ENCODE data around the gene MKRN3.

Gene MKRN3

DNA sequence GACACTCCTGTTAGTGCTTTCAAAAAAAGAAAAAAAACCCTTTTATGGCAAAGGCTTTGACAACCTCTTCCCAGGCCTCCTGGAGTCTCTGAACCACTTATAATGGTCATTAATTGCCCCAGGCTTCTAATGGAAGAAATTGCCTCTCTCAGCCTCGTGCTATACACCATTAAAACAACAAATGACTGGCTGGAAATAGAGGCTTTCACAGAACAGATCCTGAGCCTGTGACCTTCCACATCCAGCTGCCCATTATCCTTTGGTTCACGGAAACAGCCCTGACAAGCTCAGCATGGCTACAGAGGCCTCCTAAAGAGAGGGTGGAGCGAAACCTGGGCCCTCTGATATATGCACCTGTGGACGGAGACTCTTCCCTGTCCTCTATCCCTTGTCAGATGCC is 26.8 kb upstream of the MKRN3 start:
- no peak for TF ChIP-seq YY1 (IDR thresholded peaks at IDR 0.05; ENCODE audit: insufficient read depth, insufficient read length)
- TF ChIP-seq ZNF274 (IDR thresholded peaks at IDR 0.05; ENCODE audit: low read depth, low read length), result no peak
- TF ChIP-seq SUZ12 (IDR thresholded peaks at IDR 0.05; ENCODE audit: extremely low read depth, insufficient read depth, insufficient read length), result no peak
- H3K9me3 ChIP-seq (ENCODE audit: insufficient read depth, low read length), result no peaks in the 10 kb centered on the region

DNA sequence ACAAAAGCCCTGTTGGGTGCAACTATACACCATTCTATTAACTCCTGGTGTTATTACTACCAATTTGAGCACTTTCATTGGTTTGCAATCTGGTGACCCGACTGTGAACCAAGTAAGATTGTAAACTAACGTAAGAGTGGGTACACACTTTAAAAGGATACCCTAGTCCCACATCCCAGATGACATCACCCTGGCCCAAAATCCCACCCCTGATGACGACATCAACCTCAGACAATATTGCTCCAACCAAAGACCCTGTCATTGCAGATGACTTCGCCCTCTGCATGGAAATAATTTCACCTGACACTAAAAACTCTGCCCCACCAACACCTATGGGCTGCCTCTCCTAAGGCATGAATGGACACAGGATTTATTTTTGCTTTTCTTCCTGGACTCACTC is 25.6 kb upstream of the MKRN3 start:
- Histone ChIP-seq H3K9ac (ENCODE audit: insufficient read length, low read depth) (no peak overlapping the region), H3K27me3 (ENCODE audit: insufficient read depth, insufficient read length) (no peaks in the 10 kb centered on the region), H3K4me3 (ENCODE audit: insufficient read length, low read depth) (no peak overlapping the region), H3K36me3 (ENCODE audit: insufficient read depth, insufficient read length, low read length) (no peaks in the 10 kb centered on the region), H3K4me1 (ENCODE audit: insufficient read depth, insufficient read length) (no peaks in the 10 kb centered on the region), H3K9me3 (ENCODE audit: insufficient read depth, low read length) (no peaks in the 10 kb centered on the region)
- DNase-seq (ENCODE audit: low read depth, low spot score), result no peak
- no peak for TF ChIP-seq YY1 (IDR thresholded peaks at IDR 0.05; ENCODE audit: insufficient read depth, insufficient read length)
- TF ChIP-seq SUZ12 (IDR thresholded peaks at IDR 0.05; ENCODE audit: extremely low read depth, insufficient read depth, insufficient read length), result no peak
- no peak for TF ChIP-seq ZNF274 (IDR thresholded peaks at IDR 0.05; ENCODE audit: low read depth, low read length)

More for the DNA sequence above, 26.8 kb upstream of the MKRN3 start:
- H3K27me3 ChIP-seq (ENCODE audit: insufficient read depth, insufficient read length), result no peaks in the 10 kb centered on the region
- DNase-seq (ENCODE audit: low read depth, low spot score), result no peak
- H3K4me3 ChIP-seq (ENCODE audit: insufficient read length, low read depth), result no peak overlapping the region
- H3K9ac ChIP-seq (ENCODE audit: insufficient read length, low read depth), result no peak overlapping the region
- no peaks in the 10 kb centered on the region for H3K4me1 ChIP-seq (ENCODE audit: insufficient read depth, insufficient read length)
- H3K36me3 ChIP-seq (ENCODE audit: insufficient read depth, insufficient read length, low read length), result no peaks in the 10 kb centered on the region

DNA sequence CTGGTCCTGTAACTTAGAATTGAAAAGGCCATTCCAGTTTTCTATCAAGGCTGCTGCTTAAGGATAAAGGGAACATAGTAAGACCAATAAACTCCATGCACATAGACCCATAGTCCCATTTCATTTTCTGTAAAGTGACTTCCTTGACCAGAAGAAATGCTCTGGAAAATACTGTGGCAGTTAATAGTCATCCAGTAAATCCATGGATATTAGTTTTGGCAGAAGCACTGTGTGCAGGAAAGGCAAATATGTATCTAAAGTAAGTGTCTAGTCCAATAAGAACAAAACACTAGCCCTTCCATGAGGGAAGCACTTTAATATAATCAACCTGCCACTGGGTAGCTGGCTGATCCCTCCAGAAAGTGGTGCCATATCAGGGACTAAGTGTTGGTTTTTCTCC is 19.3 kb upstream of the MKRN3 start:
- Histone ChIP-seq H3K9me3 (ENCODE audit: insufficient read depth, low read length) (no peaks in the 10 kb centered on the region), H3K4me1 (ENCODE audit: insufficient read depth, insufficient read length) (no peaks in the 10 kb centered on the region), H3K27me3 (ENCODE audit: insufficient read depth, insufficient read length) (no peaks in the 10 kb centered on the region), H3K36me3 (ENCODE audit: insufficient read depth, insufficient read length, low read length) (no peaks in the 10 kb centered on the region), H3K4me3 (ENCODE audit: insufficient read length, low read depth) (no peak overlapping the region), H3K9ac (ENCODE audit: insufficient read length, low read depth) (no peak overlapping the region)
- TF ChIP-seq SUZ12 (IDR thresholded peaks at IDR 0.05; ENCODE audit: extremely low read depth, insufficient read depth, insufficient read length) (no peak), YY1 (IDR thresholded peaks at IDR 0.05; ENCODE audit: insufficient read depth, insufficient read length) (no peak), ZNF274 (IDR thresholded peaks at IDR 0.05; ENCODE audit: low read depth, low read length) (no peak)
- DNase-seq (ENCODE audit: low read depth, low spot score), result no peak

DNA sequence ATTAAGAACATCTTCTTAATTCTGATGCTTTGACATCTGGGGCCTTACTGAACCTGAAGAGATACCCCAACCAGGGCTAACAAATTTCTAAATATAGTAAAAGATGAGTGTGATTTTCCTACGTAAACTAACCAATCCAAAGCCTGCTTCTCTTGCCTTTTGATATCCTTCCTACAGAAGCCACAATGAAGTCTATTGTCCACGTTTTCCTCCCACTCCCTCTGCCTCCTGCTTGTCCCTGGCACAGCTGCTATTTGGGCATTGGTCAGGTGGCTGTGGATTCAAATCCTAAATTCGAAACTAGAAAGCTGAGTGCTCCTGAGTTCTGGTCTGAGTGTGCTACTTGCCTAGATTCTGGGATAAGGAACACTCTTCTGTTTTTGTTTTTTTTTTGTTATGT is 17.4 kb upstream of the MKRN3 start:
- no peak for DNase-seq (ENCODE audit: low read depth, low spot score)
- Histone ChIP-seq H3K9ac (ENCODE audit: insufficient read length, low read depth) (no peak overlapping the region), H3K27me3 (ENCODE audit: insufficient read depth, insufficient read length) (no peaks in the 10 kb centered on the region), H3K4me1 (ENCODE audit: insufficient read depth, insufficient read length) (no peaks in the 10 kb centered on the region), H3K4me3 (ENCODE audit: insufficient read length, low read depth) (no peak overlapping the region), H3K9me3 (ENCODE audit: insufficient read depth, low read length) (no peaks in the 10 kb centered on the region), H3K36me3 (ENCODE audit: insufficient read depth, insufficient read length, low read length) (no peaks in the 10 kb centered on the region)
- TF ChIP-seq SUZ12 (IDR thresholded peaks at IDR 0.05; ENCODE audit: extremely low read depth, insufficient read depth, insufficient read length) (no peak), YY1 (IDR thresholded peaks at IDR 0.05; ENCODE audit: insufficient read depth, insufficient read length) (no peak), ZNF274 (IDR thresholded peaks at IDR 0.05; ENCODE audit: low read depth, low read length) (no peak)

DNA sequence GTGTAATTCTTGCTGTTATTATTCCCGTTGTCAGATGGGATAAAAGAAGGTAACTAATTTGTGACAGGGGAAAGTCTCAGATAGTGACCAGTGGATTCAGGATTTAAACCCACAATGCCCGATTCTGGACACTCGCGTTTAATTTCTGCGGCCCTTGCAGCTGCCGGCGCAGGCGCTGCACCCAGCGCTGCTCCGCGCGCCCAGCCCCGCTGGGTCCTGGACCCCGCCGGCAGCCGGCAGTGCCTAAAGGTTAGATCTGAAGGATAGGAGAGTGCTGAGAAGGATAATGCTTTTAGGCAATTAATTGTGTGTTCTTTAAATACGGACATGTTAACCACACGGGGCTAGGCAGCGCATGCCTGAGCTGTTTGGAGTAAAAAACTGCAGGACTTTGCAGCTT is 3.6 kb upstream of the MKRN3 start:
- Histone ChIP-seq H3K9ac (ENCODE audit: insufficient read length, low read depth) (no peak overlapping the region), H3K36me3 (ENCODE audit: insufficient read depth, insufficient read length, low read length) (no peaks in the 10 kb centered on the region), H3K4me3 (ENCODE audit: insufficient read length, low read depth) (no peak overlapping the region), H3K4me1 (ENCODE audit: insufficient read depth, insufficient read length) (no peaks in the 10 kb centered on the region), H3K27me3 (ENCODE audit: insufficient read depth, insufficient read length) (no peaks in the 10 kb centered on the region), H3K9me3 (ENCODE audit: insufficient read depth, low read length) (peaks cover 22% of the 10 kb centered on the region; the same call in 1 of the 2 replicates)
- no peak for TF ChIP-seq SUZ12 (IDR thresholded peaks at IDR 0.05; ENCODE audit: extremely low read depth, insufficient read depth, insufficient read length)
- no peak for TF ChIP-seq YY1 (IDR thresholded peaks at IDR 0.05; ENCODE audit: insufficient read depth, insufficient read length)
- TF ChIP-seq ZNF274 (IDR thresholded peaks at IDR 0.05; ENCODE audit: low read depth, low read length), result no peak
- no peak for DNase-seq (ENCODE audit: low read depth, low spot score)

DNA sequence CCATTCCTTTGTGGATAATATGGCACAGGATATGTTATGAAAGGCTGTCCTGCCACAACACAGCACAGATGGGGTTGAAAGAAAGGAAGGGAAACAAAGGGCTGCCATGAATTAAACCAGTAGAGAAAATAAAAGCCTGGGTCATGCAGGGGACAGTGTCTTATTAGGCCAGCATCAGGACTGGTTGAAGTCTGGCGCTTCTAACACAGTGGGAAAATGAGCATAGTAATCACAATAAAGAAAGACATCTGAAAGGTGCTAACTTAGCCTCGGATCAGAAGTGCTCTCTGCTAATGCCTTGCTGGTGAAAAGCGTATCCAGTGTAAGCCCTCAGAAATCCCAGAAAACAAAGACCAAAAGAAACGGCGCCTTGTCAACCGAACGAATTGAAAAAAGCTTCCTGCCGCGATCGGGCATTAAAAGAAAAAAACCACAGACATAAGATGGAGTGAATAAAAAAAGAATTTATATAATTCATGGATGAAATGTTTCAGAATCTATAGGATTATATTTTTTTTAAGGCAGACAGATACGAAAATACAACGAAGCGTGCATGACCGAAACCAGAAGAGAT is 566 bp upstream of the MKRN3 start:
- no peak for DNase-seq (ENCODE audit: low read depth, low spot score)
- H3K9ac ChIP-seq (ENCODE audit: insufficient read length, low read depth), result no peak overlapping the region
- no peak overlapping the region for H3K4me3 ChIP-seq (ENCODE audit: insufficient read length, low read depth)
- no peaks in the 10 kb centered on the region for H3K4me1 ChIP-seq (ENCODE audit: insufficient read depth, insufficient read length)
- H3K36me3 ChIP-seq (ENCODE audit: insufficient read depth, insufficient read length, low read length), result no peaks in the 10 kb centered on the region
- TF ChIP-seq ZNF274 (IDR thresholded peaks at IDR 0.05; ENCODE audit: low read depth, low read length) (no peak), SUZ12 (IDR thresholded peaks at IDR 0.05; ENCODE audit: extremely low read depth, insufficient read depth, insufficient read length) (no peak), YY1 (IDR thresholded peaks at IDR 0.05; ENCODE audit: insufficient read depth, insufficient read length) (no peak)
- H3K27me3 ChIP-seq (ENCODE audit: insufficient read depth, insufficient read length), result no peaks in the 10 kb centered on the region
- H3K9me3 ChIP-seq (ENCODE audit: insufficient read depth, low read length), result peaks cover 26% of the 10 kb centered on the region; the same call in 1 of the 2 replicates

DNA sequence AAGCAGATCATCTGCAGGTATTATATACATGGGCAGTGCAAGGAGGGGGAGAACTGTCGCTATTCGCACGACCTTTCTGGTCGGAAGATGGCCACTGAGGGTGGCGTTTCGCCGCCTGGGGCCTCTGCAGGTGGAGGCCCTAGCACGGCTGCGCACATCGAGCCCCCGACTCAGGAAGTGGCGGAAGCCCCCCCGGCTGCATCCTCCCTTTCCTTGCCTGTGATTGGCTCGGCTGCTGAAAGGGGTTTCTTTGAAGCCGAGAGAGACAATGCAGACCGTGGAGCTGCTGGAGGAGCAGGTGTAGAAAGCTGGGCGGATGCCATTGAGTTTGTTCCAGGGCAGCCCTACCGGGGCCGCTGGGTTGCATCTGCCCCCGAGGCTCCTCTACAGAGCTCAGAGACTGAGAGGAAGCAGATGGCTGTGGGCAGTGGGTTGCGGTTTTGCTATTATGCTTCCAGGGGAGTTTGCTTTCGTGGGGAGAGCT is 639 bp downstream of the MKRN3 start:
- H3K4me3 ChIP-seq (ENCODE audit: insufficient read length, low read depth), result no peak overlapping the region

More for the DNA sequence above, 639 bp downstream of the MKRN3 start:
- Histone ChIP-seq H3K36me3 (ENCODE audit: insufficient read depth, insufficient read length, low read length) (no peaks in the 10 kb centered on the region), H3K9ac (ENCODE audit: insufficient read length, low read depth) (no peak overlapping the region), H3K4me1 (ENCODE audit: insufficient read depth, insufficient read length) (no peaks in the 10 kb centered on the region), H3K27me3 (ENCODE audit: insufficient read depth, insufficient read length) (no peaks in the 10 kb centered on the region), H3K9me3 (ENCODE audit: insufficient read depth, low read length) (peaks cover 26% of the 10 kb centered on the region; the same call in 1 of the 2 replicates)
- TF ChIP-seq SUZ12 (IDR thresholded peaks at IDR 0.05; ENCODE audit: extremely low read depth, insufficient read depth, insufficient read length) (no peak), ZNF274 (IDR thresholded peaks at IDR 0.05; ENCODE audit: low read depth, low read length) (no peak), YY1 (IDR thresholded peaks at IDR 0.05; ENCODE audit: insufficient read depth, insufficient read length) (no peak)
- DNase-seq (ENCODE audit: low read depth, low spot score), result no peak
